ENCODE results near the gene TRIM2. TPM values are rescaled to one million over a fixed set of nuclear protein-coding genes. Genes with fewer than 3 reads are reported as not detected.

The TRIM2 gene
- total RNA-seq, 1 donor = 78.5 TPM

- no peak for TF ChIP-seq CTCF (IDR thresholded peaks at IDR 0.05; ENCODE audit: insufficient read depth, low read length)
- peak; percentile 80 for DNase-seq (ENCODE audit: low read depth)
- H3K4me3 ChIP-seq (ENCODE audit: low read depth, low read length) = no peak overlapping the region
These were observed 16.6 kb downstream of the TRIM2 start for GRCh38 chr4:153220682-153221395.

GRCh38 chr4:153221783-153222706 lies 17.8 kb downstream of the TRIM2 start:
- H3K4me3 ChIP-seq (ENCODE audit: low read depth, low read length) = peak overlapping the region; percentile 79
- no peak for TF ChIP-seq CTCF (IDR thresholded peaks at IDR 0.05; ENCODE audit: insufficient read depth, low read length)
- DNase-seq (ENCODE audit: low read depth) = peak; percentile 84

- no peak for TF ChIP-seq CTCF (IDR thresholded peaks at IDR 0.05; ENCODE audit: insufficient read depth, low read length)
- DNase-seq (ENCODE audit: low read depth) = peak; percentile 37
- peak overlapping the region; percentile 79 for H3K4me3 ChIP-seq (ENCODE audit: low read depth, low read length)
These were observed 18.6 kb downstream of the TRIM2 start for GRCh38 chr4:153222707-153223426.

DNA sequence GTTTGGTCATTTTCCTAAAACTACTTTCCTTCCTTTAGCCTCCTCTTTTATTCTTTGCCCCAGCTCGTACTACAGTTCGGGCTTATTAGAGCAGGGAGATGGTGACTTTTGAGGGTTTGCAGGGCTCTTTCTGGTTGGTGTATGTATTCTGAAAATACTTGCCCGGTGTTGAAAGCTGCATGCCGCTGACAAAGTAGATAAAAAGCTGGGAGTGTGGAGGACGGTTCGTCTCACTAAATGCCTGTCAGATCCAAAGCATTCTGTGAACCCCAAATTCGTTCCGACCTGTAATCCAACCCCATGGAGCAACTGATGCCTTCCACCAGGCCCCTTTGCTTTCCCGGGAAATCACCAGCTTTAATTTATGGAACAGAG lies 19.2 kb downstream of the TRIM2 start:
- peak; percentile 41 for DNase-seq (ENCODE audit: low read depth)
- no peak for TF ChIP-seq CTCF (IDR thresholded peaks at IDR 0.05; ENCODE audit: insufficient read depth, low read length)
- H3K4me3 ChIP-seq (ENCODE audit: low read depth, low read length) = peak overlapping the region; percentile 79

- H3K4me3 ChIP-seq (ENCODE audit: low read depth, low read length) = peak overlapping the region; percentile 79
- no peak for TF ChIP-seq CTCF (IDR thresholded peaks at IDR 0.05; ENCODE audit: insufficient read depth, low read length)
- DNase-seq (ENCODE audit: low read depth) = peak; percentile 87
These were observed 19.7 kb downstream of the TRIM2 start for GRCh38 chr4:153223930-153224329.

DNA sequence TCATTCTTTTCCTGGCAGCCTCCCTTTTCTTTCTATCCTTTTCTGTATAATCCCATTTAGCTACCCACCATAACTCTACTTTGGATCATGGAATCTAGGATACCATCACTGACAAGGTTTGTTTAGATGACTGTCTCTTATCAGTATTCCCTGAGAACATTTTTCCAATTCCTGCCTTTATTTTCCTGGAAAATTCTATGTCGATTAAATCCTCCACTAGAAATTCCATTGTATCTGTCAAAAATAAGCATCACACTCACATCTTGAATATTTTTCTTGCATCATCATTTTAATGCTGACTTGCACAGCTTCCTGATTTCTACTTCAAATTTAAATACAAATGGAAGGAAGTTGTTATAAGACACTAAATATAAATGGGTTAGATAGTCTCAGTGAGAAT lies 20.2 kb downstream of the TRIM2 start:
- peak; percentile 28 for DNase-seq (ENCODE audit: low read depth)
- TF ChIP-seq CTCF (IDR thresholded peaks at IDR 0.05; ENCODE audit: insufficient read depth, low read length) = no peak
- peak overlapping the region; percentile 79 for H3K4me3 ChIP-seq (ENCODE audit: low read depth, low read length)

Measured in fibroblast of the aortic adventitia (primary cell).